ENCODE results near the gene PPCS. TPM values are rescaled to one million over a fixed set of nuclear protein-coding genes. Genes with fewer than 3 reads are reported as not detected.

The PPCS gene
- total RNA-seq, 1 experiment from 2014 or later, result 82.1 TPM

DNA sequence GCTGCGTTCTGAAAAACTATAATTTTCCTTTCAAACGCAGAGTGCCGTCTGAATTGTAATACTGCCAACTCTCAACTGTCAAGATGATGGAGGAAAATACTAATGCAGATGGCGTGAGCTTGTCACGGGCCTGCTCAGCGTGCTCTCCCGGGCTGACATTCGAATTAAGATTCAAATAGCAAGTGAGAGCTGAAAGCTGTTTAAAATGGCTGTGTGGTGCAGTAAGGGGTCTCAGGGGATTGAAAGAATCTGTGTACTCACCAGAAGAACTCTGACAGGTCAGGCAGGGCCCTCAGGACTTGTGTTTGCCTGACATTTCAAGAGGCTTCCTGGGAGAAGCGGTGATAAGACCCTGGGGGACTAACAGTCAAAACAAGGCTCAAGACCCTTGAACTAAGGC is 33.6 kb upstream of the PPCS start:
- no peaks in the 10 kb centered on the region for H3K27me3 ChIP-seq (ENCODE audit: low read length)
- H3K9ac ChIP-seq (ENCODE audit: low read length), result no peak overlapping the region

GRCh38 chr1:42423681-42424080 is 32.7 kb upstream of the PPCS start:
- Histone ChIP-seq H3K27me3 (ENCODE audit: low read length) (no peaks in the 10 kb centered on the region), H3K9me2 (replicated peaks; ENCODE audit: insufficient read depth, low read length) (no peaks in the 10 kb centered on the region), H2AFZ (ENCODE audit: low read length) (no peak overlapping the region), H3K9ac (ENCODE audit: low read length) (no peak overlapping the region), H3K79me2 (ENCODE audit: low read length) (no peaks in the 10 kb centered on the region), H3K4me3 (ENCODE audit: low read length) (no peak overlapping the region), H4K20me1 (ENCODE audit: insufficient read depth, low read depth, low read length) (no peaks in the 10 kb centered on the region), H3K4me2 (ENCODE audit: low read depth, low read length, poor library complexity, severe bottlenecking) (no peak overlapping the region), H3K4me1 (ENCODE audit: low read length) (peaks cover 27% of the 10 kb centered on the region), H3K27ac (ENCODE audit: low read length) (no peak overlapping the region), H3K9me3 (ENCODE audit: low read length) (no peaks in the 10 kb centered on the region), H3K36me3 (ENCODE audit: insufficient read depth, low read length) (no peaks in the 10 kb centered on the region)
- no peak for DNase-seq

More for the DNA sequence above, 33.6 kb upstream of the PPCS start:
- H3K27ac ChIP-seq (ENCODE audit: low read length), result peak overlapping the region; percentile 71
- H3K36me3 ChIP-seq (ENCODE audit: insufficient read depth, low read length), result no peaks in the 10 kb centered on the region
- H2AFZ ChIP-seq (ENCODE audit: low read length), result no peak overlapping the region
- DNase-seq, result peak; percentile 51
- H3K79me2 ChIP-seq (ENCODE audit: low read length), result no peaks in the 10 kb centered on the region
- no peaks in the 10 kb centered on the region for H3K9me3 ChIP-seq (ENCODE audit: low read length)
- H3K4me2 ChIP-seq (ENCODE audit: low read depth, low read length, poor library complexity, severe bottlenecking), result no peak overlapping the region
- no peaks in the 10 kb centered on the region for H4K20me1 ChIP-seq (ENCODE audit: insufficient read depth, low read depth, low read length)
- no peak overlapping the region for H3K4me3 ChIP-seq (ENCODE audit: low read length)
- no peaks in the 10 kb centered on the region for H3K9me2 ChIP-seq (replicated peaks; ENCODE audit: insufficient read depth, low read length)
- H3K4me1 ChIP-seq (ENCODE audit: low read length), result peaks cover 27% of the 10 kb centered on the region

DNA sequence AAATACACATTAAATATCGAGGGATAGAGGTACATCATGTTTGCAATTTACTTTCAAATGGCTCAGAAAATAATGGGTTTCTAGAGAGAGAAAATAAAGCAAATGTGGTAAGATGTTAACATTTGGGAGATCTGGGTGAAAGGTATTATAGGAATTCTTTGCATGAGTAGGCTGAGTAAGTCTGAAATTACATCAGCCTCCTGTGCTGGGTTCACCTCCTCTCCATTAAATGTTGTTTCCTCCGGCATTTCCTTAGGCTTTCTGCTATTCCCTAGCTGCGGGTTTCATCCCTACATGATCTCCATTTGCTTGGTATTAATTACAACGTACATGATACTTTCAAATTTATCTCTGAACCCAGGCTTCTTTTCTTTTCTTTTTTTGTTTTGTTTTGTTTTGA is 32.1 kb upstream of the PPCS start:
- Histone ChIP-seq H3K9me3 (ENCODE audit: low read length) (no peaks in the 10 kb centered on the region), H2AFZ (ENCODE audit: low read length) (no peak overlapping the region), H3K4me2 (ENCODE audit: low read depth, low read length, poor library complexity, severe bottlenecking) (no peak overlapping the region)

DNA sequence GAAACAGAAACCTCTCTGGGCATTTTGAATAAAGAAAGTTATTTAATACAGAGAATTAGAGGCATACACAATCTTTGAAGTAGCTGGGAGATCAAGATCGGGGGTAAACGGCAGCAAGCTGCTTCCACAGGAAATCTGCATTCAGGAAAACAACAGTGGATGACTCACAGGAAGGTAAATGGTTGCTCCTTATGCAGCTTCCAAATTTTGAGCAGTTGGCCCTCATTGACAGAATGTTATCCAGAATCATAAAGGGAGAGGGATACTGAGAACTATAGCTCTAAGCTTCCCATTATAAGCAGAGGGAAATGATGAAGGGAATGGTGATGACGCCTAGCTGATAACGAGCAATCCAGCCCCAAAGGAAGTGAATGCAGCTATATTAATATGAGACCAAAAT is 29.1 kb upstream of the PPCS start:
- Histone ChIP-seq H2AFZ (ENCODE audit: low read length) (no peak overlapping the region), H3K4me1 (ENCODE audit: low read length) (peaks cover 17% of the 10 kb centered on the region), H3K36me3 (ENCODE audit: insufficient read depth, low read length) (no peaks in the 10 kb centered on the region), H3K4me3 (ENCODE audit: low read length) (no peak overlapping the region), H3K9me3 (ENCODE audit: low read length) (no peaks in the 10 kb centered on the region), H3K4me2 (ENCODE audit: low read depth, low read length, poor library complexity, severe bottlenecking) (no peak overlapping the region), H3K79me2 (ENCODE audit: low read length) (no peaks in the 10 kb centered on the region), H3K27me3 (ENCODE audit: low read length) (no peaks in the 10 kb centered on the region), H4K20me1 (ENCODE audit: insufficient read depth, low read depth, low read length) (no peaks in the 10 kb centered on the region), H3K9ac (ENCODE audit: low read length) (no peak overlapping the region), H3K9me2 (replicated peaks; ENCODE audit: insufficient read depth, low read length) (no peaks in the 10 kb centered on the region), H3K27ac (ENCODE audit: low read length) (no peak overlapping the region)
- no peak for DNase-seq

More for the DNA sequence above, 32.1 kb upstream of the PPCS start:
- Histone ChIP-seq H3K79me2 (ENCODE audit: low read length) (no peaks in the 10 kb centered on the region), H4K20me1 (ENCODE audit: insufficient read depth, low read depth, low read length) (no peaks in the 10 kb centered on the region), H3K9me2 (replicated peaks; ENCODE audit: insufficient read depth, low read length) (no peaks in the 10 kb centered on the region), H3K27me3 (ENCODE audit: low read length) (no peaks in the 10 kb centered on the region), H3K27ac (ENCODE audit: low read length) (no peak overlapping the region), H3K4me3 (ENCODE audit: low read length) (no peak overlapping the region), H3K9ac (ENCODE audit: low read length) (no peak overlapping the region), H3K36me3 (ENCODE audit: insufficient read depth, low read length) (no peaks in the 10 kb centered on the region), H3K4me1 (ENCODE audit: low read length) (peaks cover 27% of the 10 kb centered on the region)
- no peak for DNase-seq

- H3K36me3 ChIP-seq (ENCODE audit: insufficient read depth, low read length), result no peaks in the 10 kb centered on the region
- H3K4me3 ChIP-seq (ENCODE audit: low read length), result no peak overlapping the region
- no peaks in the 10 kb centered on the region for H3K4me1 ChIP-seq (ENCODE audit: low read length)
- no peak overlapping the region for H3K9ac ChIP-seq (ENCODE audit: low read length)
- DNase-seq, result no peak
- no peaks in the 10 kb centered on the region for H3K27me3 ChIP-seq (ENCODE audit: low read length)
- no peak overlapping the region for H2AFZ ChIP-seq (ENCODE audit: low read length)
- no peak overlapping the region for H3K27ac ChIP-seq (ENCODE audit: low read length)
- no peaks in the 10 kb centered on the region for H3K9me2 ChIP-seq (replicated peaks; ENCODE audit: insufficient read depth, low read length)
- no peak overlapping the region for H3K4me2 ChIP-seq (ENCODE audit: low read depth, low read length, poor library complexity, severe bottlenecking)
- H3K9me3 ChIP-seq (ENCODE audit: low read length), result no peaks in the 10 kb centered on the region
- no peaks in the 10 kb centered on the region for H3K79me2 ChIP-seq (ENCODE audit: low read length)
- H4K20me1 ChIP-seq (ENCODE audit: insufficient read depth, low read depth, low read length), result no peaks in the 10 kb centered on the region
Observed at GRCh38 chr1:42429603-42430002, 26.7 kb upstream of the PPCS start.

DNA sequence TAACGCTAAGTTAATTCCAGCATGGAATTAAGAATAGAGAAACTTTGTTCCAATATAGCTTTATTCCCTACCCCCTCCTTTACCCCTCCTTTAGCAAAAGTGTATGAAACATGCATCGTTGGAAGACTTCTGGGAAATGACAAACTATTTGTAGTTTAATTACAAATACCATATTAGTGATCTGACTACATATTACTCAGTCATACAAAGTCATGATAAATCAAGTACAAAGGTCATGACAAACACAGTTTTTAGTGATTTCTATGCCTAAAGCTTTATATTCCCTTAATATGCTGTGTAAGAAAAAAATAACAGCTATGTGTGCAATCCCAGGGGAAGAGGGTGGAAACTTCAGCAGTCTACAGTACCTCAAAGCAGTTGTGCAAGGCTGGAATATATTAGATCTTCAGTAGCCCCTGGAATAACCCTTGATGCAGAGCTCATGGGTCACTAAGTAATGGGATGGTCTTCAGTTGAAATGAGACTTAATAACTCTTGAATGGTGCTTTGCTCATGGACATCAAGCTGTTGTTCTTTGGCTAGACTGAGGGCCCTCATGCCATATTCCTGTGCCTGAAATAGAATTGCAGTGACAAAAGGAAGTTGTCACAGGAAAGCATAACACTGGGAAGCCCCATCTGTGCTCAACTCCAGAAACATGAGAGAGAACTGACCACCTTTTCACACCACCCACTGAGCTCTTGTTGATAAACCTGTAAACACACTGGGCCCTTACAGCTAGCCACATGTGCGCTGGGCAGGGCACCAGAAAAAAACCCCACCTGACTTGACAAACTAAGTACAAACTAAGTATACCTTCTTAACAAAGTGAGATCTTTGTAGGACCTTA is 25.8 kb upstream of the PPCS start:
- Histone ChIP-seq H3K36me3 (ENCODE audit: insufficient read depth, low read length) (no peaks in the 10 kb centered on the region), H3K4me2 (ENCODE audit: low read depth, low read length, poor library complexity, severe bottlenecking) (no peak overlapping the region), H3K27me3 (ENCODE audit: low read length) (no peaks in the 10 kb centered on the region), H3K9me3 (ENCODE audit: low read length) (no peaks in the 10 kb centered on the region), H3K9me2 (replicated peaks; ENCODE audit: insufficient read depth, low read length) (no peaks in the 10 kb centered on the region), H3K4me1 (ENCODE audit: low read length) (no peaks in the 10 kb centered on the region), H3K4me3 (ENCODE audit: low read length) (no peak overlapping the region), H3K79me2 (ENCODE audit: low read length) (no peaks in the 10 kb centered on the region), H4K20me1 (ENCODE audit: insufficient read depth, low read depth, low read length) (no peaks in the 10 kb centered on the region), H3K27ac (ENCODE audit: low read length) (no peak overlapping the region), H3K9ac (ENCODE audit: low read length) (no peak overlapping the region), H2AFZ (ENCODE audit: low read length) (no peak overlapping the region)
- no peak for DNase-seq

- H3K4me1 ChIP-seq (ENCODE audit: low read length), result no peaks in the 10 kb centered on the region
- no peaks in the 10 kb centered on the region for H3K27me3 ChIP-seq (ENCODE audit: low read length)
- no peak overlapping the region for H3K4me2 ChIP-seq (ENCODE audit: low read depth, low read length, poor library complexity, severe bottlenecking)
- no peaks in the 10 kb centered on the region for H3K79me2 ChIP-seq (ENCODE audit: low read length)
- H4K20me1 ChIP-seq (ENCODE audit: insufficient read depth, low read depth, low read length), result no peaks in the 10 kb centered on the region
- no peak overlapping the region for H3K9ac ChIP-seq (ENCODE audit: low read length)
- no peak overlapping the region for H3K4me3 ChIP-seq (ENCODE audit: low read length)
- DNase-seq, result no peak
- no peaks in the 10 kb centered on the region for H3K36me3 ChIP-seq (ENCODE audit: insufficient read depth, low read length)
- no peak overlapping the region for H3K27ac ChIP-seq (ENCODE audit: low read length)
- H2AFZ ChIP-seq (ENCODE audit: low read length), result no peak overlapping the region
- no peaks in the 10 kb centered on the region for H3K9me2 ChIP-seq (replicated peaks; ENCODE audit: insufficient read depth, low read length)
- H3K9me3 ChIP-seq (ENCODE audit: low read length), result no peaks in the 10 kb centered on the region
Observed at GRCh38 chr1:42431514-42431913, 24.8 kb upstream of the PPCS start.

DNA sequence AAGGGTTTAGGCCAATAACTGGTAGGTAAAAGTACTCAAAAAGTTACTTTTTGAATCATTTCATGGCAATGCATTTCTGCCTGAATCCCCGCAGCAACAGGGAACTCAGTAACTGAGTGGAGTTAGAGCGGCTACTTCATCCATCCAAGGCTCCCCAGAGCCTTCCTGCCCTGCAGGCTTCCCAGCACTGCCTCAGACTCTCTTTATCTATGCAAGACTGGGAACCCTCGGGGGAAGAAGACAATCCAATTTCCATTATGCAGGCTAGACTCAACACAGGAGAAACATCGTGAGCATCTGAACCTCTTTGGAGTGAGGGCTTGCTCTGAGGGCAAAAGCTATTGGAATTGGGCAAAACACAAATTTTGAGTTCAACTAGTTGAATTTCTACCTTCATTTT is 23.6 kb upstream of the PPCS start:
- no peaks in the 10 kb centered on the region for H3K9me2 ChIP-seq (replicated peaks; ENCODE audit: insufficient read depth, low read length)
- H3K4me3 ChIP-seq (ENCODE audit: low read length), result no peak overlapping the region
- H2AFZ ChIP-seq (ENCODE audit: low read length), result no peak overlapping the region
- no peak overlapping the region for H3K4me2 ChIP-seq (ENCODE audit: low read depth, low read length, poor library complexity, severe bottlenecking)
- no peaks in the 10 kb centered on the region for H3K4me1 ChIP-seq (ENCODE audit: low read length)
- H3K27me3 ChIP-seq (ENCODE audit: low read length), result no peaks in the 10 kb centered on the region
- no peak overlapping the region for H3K9ac ChIP-seq (ENCODE audit: low read length)
- DNase-seq, result no peak
- no peaks in the 10 kb centered on the region for H4K20me1 ChIP-seq (ENCODE audit: insufficient read depth, low read depth, low read length)
- no peaks in the 10 kb centered on the region for H3K9me3 ChIP-seq (ENCODE audit: low read length)
- no peaks in the 10 kb centered on the region for H3K79me2 ChIP-seq (ENCODE audit: low read length)
- H3K36me3 ChIP-seq (ENCODE audit: insufficient read depth, low read length), result no peaks in the 10 kb centered on the region
- H3K27ac ChIP-seq (ENCODE audit: low read length), result no peak overlapping the region
